Keratinocyte (primary cell): ENCODE data around the gene BUB1.
"Not testable (repeated sequence)": the region's sequence is repeated elsewhere in the genome, so short reads cannot be mapped to it uniquely, and the experiment has no call there.

Source experiments
- EZH2 ChIP-seq: IDR thresholded peaks from one replicate; pipeline ENCODE4 v1.6.1; 2012; ENCODE audit warnings: inconsistent platforms, mild to moderate bottlenecking, low read length, moderate library complexity
- TF ChIP-seq, protein P1 (sequence below), 3 experiments: IDR thresholded peaks in 1 of 3; conservative IDR thresholded peaks in 1 of 3; optimal IDR thresholded peaks in 1 of 3; 2 replicates in 2 of 3; 3 replicates in 1 of 3; pipeline versions ENCODE3 to v1.5.1; 2011; ENCODE audit warnings: low read length in 3 of 3, mild to moderate bottlenecking in 3 of 3, moderate library complexity in 2 of 3, control low read depth in 1 of 3, inconsistent platforms in 1 of 3; ENCODE audit not compliant: insufficient read depth in 2 of 3; ENCODE audit errors: extremely low read depth in 1 of 3

DNA sequence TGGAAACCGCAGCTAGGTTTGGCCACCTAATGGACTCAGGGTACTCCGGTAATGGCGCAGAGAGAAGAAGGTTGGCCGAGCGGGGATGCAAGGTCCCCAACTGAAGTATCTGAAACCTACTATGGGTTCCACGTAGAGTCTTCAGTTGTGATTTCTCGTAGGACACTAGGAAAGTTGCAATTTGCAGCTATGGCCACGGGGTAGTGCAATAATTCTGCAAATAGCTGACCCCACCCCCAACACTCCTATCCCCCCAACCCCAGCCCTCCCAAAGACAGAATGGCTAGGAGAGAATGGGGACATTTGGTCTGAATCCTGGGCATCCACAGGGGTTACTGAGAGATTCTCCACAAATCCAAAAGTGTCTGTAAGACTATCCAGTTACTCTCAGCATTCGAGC lies 75.7 kb downstream of the BUB1 start:
- TF ChIP-seq, protein P1, sequence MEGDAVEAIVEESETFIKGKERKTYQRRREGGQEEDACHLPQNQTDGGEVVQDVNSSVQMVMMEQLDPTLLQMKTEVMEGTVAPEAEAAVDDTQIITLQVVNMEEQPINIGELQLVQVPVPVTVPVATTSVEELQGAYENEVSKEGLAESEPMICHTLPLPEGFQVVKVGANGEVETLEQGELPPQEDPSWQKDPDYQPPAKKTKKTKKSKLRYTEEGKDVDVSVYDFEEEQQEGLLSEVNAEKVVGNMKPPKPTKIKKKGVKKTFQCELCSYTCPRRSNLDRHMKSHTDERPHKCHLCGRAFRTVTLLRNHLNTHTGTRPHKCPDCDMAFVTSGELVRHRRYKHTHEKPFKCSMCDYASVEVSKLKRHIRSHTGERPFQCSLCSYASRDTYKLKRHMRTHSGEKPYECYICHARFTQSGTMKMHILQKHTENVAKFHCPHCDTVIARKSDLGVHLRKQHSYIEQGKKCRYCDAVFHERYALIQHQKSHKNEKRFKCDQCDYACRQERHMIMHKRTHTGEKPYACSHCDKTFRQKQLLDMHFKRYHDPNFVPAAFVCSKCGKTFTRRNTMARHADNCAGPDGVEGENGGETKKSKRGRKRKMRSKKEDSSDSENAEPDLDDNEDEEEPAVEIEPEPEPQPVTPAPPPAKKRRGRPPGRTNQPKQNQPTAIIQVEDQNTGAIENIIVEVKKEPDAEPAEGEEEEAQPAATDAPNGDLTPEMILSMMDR (optimal IDR thresholded peaks at IDR 0.05 in 1 of 3, IDR thresholded peaks at IDR 0.05 in 1 of 3, conservative IDR thresholded peaks at IDR 0.05 in 1 of 3; ENCODE audit: extremely low read depth in 1 of 3, insufficient read depth in 2 of 3, low read length in 3 of 3) = not testable (repeated sequence)
- TF ChIP-seq EZH2 = not testable (repeated sequence)
